Stimulated activated CD4-positive, alpha-beta T cell treated with anti-CD3 and anti-CD28 coated beads, Interleukin-1b, Interleukin-23, amount 100 ng/mL, for 24 hours (primary cell): Measurements from ENCODE around the gene DDI2.
"Not testable (repeated sequence)": the region's sequence is repeated elsewhere in the genome, so short reads cannot be mapped to it uniquely, and the experiment has no call there.

ENCODE experiments used
- DNase-seq, 4 experiments: peaks; one replicate each; pipeline ENCODE4 v3.0.0-alpha.2; 2020; ENCODE audit warnings: low read depth in 4 of 4, low spot score in 1 of 4

DDI2 gene

DNA sequence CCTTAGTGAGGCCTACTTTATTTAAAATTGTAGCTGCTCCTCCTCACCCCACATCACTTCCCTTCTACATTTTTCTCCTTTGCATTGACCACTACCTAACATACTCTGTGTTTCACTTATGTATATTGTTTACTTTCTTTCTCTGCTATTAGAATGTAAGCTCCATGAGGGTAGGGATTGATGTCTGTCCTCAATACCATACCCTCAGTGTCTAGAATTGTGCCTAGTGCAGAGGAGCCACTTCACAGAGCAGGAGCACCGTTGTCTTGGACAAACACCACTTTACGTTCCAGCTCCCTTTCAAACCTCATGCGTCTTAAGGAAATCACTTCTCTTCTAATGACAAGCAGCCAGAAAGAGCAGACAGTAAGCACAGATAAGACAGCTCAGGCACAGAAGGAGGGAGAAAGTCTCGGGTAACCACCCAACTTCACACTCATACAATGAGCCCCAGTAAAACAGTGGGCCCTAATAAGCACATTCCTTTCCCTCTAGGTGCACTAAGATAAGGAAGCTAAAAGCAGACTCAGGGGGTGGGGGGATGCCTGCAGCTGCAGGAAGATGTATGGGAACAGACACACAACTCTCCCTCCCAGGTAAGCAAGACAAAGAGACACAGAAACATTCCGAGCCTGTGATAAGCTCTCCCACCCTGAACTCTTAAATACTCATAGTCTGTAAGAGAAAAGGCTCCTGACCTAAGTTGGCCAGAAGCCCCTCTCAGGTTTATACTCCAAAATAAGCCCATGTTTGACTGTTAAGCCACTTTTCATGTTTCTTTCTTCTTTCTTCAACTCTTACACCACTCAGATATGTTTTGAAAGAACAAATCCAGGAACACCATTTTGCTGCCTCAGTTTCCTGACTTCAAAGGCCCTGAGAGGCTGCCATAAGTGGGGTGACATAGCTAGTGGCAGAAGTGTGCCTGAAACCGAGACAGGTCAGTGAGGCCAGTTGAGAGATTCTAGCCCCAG, 59.7 kb downstream of the DDI2 start:
- no peak for DNase-seq

DNA sequence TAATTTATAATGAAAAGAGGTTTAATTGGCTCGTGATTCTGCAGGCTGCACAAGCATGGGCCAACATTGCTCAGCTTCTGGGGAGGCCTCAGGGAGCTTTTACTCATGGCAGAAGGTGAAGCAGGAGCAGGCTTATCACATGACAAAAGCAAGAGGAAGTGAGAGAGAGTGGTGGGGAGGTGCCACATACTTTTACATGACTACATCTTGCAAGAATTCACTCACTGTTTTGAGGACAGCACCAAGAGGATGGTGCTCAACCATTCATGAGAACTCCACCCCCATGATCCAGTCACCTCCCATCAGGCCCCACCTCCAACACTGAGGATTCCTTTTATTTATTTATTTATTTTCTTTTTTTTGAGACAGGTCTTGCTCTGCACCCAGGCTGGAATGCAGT, 61.3 kb downstream of the DDI2 start:
- no peak for DNase-seq

DNA sequence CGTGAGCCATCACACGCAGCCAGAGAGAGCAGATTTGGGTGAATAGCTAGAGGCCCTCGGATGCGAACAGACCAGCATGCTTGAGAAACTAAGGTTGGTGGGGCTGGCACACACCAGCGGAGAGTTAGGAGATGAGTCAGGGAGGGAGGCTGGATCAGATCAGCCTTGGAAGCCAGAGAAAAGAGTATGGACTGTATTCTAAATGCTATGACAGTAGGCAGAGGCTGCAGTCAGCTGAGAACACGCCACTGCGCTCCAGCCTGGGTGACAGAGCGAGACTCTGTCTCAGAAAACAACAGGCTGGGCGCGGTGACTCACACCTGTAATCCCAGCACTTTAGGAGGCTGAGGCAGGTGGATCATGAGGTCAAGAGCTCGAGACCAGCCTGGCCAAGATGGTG, 62.9 kb downstream of the DDI2 start:
- DNase-seq = no peak

DNA sequence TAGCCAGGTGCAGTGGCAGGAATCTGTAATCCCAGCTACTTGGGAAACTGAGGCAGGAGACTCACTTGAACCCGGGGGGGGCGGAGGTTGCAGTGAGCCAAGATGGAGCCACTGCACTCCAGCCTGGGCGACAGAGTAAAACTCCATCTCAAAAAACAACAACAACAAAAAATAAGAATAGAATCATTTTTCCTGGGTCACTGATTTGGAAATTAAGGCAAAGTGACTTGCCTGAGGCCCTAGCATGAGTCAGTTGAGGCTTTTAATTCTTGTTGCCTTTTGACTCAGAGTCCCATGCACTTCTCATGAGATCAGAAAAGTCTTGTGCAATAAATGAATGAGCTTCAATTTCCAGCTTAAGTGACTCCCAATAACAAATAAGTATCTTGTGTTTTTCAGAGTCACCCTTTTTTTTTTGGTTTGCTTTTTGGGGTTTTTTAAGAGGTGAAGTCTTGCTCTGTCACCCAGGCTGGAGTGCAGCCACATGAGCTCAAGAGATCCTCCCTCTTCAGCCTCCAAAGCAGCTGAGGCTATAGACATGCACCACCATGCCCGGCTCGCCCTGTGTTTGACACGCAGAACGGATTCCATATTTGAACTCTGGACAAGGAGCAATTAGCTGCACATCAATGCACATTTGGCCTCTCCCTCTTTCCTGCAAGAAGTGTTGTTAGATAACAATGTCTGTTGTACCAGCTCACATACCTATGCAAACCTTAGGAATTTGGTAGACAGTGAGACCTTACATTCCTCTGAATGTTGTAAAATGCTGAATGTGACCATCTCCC, 63.5 kb downstream of the DDI2 start:
- DNase-seq = no peak

DNA sequence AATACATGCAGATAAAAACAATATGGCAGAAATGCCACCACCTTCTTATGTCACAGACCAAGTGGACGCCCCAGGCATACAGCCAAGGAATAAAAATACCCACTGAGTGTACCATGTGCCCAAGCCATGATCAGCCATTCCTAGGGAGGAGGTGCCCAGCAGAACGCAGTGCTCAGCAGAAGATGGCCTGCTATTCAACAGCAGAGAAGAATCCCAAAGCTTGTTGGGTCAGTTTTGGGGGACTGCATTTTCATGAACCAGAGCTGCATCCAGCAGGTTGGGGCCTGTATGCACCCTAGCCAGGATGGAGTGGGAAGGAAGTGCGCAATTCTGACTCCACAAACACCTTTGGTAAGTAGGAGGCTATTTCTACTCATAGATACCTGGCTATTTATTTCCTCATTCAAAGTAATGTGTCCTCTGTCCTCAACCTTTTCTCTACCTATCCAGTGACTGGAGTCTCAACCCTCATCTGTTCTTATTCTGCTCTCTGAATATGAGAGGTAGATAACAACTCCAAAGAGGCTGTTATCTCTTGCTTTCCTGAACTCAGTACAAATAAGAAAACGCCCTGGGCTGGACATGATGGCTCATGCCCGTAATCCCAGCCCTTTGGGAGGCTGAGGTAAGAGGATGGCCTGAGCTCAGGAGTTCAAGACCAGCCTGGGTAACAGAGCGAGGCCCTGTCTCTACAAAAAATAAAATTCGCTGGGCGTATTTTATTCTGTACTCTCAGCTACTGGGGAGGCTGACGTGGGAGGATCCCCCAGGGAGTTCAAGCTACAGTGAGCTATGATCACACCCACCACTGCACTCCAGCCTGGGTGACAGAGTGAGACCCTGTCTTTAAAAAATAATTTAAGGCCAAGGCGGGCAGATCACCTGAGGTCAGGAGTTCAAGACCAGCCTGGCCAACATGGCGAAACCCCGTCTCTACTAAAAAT, 64.4 kb downstream of the DDI2 start:
- DNase-seq = no peak

DNA sequence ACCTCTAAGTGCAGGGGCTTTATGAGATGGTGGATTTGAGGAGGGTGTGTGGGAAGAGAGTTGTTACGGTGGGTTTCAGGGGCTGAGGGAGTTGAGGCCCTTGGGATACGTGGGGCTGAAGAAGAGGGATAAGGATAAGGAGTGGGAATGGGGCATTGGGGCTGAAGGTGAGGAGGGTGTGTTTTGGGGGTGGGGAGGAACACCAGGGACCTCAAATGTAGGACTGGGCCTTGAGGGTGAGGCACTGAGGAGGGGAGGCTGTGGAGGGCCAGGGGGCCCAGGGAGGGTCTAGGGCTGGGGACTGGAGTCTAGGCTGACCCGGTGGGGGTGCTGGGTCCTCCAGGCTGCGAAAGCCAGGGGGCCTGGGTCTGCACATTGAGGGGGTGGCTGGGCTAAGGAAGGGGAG, 65.7 kb downstream of the DDI2 start:
- DNase-seq = no peak

DNA sequence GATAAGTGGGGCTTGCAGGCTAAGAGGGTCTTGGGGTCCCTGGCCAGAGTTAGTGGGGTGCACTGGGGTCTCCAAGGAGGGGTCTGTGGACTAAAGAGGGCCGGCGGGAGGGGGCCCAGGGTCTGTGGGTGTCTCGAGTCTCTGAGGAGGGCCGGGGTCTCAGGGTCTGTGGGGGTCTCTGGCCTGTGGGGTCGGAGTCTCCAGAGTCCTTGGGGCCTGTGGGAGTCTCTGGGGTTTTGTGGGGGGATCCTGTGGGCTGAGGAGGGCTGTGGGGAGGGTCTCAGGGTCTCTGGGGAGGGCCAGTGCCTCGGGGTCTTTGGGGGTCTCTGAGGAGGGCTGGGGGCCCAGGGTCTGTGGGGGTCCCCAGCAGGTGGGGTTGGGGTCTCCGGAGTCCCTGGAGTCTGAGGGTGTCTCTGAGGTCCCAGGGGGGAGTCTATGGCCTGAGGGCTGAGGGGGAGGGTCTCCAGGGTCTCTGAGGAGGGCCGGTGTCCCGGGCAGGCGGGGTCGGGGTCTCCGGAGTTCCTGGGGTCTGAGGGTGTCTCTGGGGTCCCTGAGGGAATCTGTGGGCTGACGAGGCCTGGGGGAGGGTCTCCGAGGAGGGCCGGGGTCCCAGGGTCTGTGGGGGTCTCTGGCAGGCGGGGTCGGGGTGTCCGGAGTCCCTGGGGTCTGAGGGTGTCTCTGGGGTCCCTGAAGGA, 66.2 kb downstream of the DDI2 start:
- no peak for DNase-seq

DNA sequence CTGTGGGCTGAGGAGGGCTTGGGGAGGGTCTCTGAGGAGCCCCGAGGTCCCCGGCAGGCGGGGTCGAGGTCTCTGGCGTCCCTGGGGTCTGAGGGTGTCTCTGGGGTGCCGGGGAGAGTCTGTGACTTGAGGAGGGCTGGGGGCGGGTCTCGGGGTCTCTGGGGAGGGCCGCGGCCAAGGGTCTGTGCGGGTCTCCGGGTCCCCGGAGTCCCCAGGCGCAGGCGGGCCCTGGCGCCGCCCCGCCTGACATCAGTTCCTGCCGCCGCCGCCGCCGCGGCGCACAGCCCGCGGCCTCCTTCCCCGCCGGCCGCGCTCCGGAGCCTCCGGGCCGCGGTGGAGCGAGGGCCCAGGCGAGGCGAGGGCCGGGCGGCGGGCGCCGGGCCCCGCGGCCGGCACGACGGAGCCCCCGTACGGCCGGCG, 66.8 kb downstream of the DDI2 start, which contains the start of gene PLEKHM2:
PLEKHM2 (plus strand) TSS at position 279 of the 420 bp plus-strand sequence. CDS start 239 bp downstream, outside the sequence.
- peak in 1 of 4 experiments; percentile 19 for DNase-seq

DNA sequence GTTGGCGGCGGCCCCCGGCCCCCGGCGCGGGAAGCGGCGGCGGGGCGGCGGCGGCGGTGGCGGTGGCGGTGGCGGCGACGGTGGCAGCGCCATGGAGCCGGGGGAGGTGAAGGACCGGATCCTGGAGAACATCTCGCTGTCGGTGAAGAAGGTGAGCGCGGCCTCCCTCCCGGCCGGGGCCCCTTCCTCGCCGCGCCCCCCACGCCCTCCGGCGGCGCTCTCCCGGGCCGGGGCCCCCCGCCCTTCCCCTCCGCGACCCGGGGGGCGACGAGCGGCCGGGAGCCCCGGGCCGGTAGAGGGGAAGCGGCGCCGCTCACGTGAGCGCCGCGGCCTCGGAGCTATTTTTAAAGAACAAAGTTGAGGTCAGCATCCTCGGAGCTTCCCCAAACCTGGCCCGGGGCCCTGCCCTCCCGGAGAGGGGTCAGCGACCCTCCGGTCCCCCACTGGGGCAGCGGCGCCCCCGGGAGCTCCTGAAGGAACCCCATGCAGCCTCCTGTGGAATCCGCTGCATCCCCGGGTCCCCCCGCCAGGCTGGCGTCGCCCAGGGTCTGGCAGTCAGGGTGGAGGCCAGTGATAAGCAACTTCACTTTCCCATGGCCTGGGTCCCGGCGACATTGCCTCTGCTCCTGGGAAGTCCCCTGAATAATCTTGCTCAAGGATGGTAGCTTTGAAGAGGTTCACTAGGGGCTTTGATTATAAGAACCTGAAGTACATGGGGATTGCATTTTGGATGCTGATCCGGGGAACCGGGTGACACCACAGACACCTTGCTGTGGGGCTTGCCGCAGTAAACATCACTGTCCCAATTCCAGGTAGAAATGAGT, 67.4 kb downstream of the DDI2 start:
- peak in 2 of 4 experiments; percentile 6 to 25 for DNase-seq

DNA sequence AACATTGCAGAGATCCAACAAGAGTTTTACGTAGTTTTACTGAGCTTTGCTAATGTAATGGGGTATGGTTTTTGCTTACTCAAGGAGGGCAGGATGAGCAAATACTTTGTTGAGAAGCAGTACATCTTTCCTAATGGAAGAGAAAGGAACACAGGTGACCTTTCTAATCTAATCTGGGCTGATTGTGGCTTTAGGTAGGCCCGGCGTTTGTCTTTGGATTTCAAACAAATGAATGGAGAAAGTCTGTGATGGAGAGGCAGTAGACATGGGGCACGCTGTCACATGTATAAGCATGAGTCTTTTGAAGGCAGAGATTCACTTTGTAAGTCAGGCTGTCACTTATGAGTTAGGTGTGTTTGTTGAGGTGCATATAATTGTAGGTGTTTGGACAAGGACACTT, 68.6 kb downstream of the DDI2 start:
- DNase-seq = no peak

DNA sequence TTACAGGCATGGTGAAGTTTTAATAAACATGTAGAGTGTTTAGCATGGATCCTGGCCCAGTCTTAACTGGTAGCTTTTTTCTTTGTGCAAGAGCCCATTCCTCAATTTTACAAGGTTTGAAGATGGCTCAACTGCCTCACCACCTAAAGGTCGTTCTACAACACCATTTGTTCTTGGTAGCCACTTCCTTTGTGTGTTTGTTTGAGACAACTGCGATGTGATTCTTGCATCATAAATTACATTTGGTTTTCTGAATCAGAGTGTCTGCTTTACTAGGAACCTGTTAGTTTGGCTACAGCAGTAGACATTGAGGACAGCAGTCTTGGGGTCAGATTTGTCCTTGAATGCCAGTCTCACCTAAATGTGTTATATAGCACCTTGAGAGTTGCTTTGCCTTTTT, 70.2 kb downstream of the DDI2 start:
- DNase-seq = no peak

DNA sequence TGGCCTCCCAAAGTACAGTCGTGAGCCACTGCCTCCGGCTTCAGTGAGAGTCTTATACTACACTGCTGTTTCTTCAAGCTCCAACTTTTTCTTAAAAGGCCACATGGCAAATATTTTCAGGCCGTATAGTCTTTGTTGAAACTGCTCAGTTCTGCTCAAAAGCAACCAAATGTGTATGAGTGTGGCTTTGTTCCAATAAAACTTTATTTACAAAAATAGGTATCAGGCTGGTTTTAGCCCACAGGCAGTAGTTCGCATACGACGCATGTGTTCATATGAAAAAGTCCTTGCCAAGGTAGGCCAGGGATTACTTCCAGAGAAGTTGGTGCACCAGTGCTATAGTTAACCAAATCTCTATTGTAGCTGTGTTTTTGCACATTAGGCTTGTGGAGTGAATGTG, 73.1 kb downstream of the DDI2 start:
- DNase-seq = no peak

DNA sequence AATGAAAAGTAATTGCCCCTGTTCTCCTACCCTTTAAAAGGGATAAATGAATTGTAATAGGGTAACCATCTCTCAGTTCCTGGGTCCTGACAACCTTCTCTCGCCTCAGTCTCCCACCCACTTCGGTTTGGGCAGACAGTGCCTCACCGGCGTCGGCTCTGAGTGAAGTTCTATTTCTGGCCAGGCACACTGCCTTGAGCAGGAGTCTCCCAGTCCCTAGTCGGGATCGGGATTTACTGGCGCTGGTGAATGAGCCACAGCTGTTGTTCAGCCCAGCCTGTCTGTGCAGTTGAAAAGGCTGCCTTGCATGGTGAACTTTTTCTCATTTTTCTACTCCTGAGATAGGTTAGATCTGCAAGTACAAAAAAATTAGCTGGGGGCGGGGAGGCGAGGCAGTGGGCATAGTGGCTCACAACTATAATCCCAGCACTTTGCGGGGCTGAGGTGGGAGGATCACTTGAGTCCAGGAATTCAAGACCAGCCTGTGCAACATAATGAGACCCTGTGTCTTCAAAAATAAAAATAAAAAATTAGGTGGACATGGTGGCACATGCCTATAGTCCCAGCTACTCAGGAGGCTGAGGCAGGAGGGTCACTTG, 74.3 kb downstream of the DDI2 start:
- no peak for DNase-seq

DNA sequence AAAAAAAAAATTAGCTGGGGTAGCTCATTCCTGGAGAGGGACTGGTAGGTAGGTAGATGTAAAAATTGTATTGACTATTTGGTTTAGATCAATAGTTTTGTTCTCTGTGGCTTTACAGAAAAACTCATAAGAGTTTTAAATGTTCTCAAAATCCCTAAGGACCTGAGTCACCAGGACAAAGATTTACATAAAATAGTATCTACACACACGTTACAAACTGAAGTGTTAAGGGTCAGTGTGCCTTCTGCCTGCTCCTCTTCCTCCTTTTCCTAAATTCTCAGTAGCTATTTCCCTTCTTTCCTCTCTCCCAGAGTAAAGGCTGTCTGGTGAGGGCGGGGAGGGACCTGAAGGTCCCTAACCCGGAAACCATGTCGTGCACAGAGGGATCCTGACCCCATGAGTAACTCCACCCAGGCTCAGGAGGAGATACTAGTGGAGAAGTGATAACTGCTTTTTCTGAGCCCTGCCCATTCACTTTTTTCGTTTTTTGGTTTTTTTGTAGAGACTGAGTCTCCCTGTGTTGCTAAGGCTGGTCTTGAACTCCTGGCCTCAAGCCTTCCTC, 74.9 kb downstream of the DDI2 start:
- DNase-seq = no peak

DNA sequence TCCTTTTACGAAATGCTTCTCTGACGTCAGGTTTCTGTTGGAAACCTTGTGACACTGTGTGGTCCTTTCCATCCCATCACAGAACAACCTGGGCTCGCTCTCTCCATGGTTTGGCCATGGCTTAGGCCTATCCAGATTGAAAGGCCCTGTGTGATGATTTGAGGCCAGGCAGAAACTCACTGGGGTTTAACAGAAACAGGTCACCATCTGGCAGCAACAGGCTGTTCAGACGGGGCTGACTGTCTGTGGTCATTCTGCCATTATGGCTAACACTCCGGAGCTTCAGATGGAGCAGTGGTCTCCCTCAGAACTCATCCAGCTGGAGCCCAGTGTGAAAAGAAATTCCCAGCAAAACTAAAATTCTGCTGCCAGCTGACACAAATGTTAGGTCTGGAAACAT, 76.1 kb downstream of the DDI2 start:
- DNase-seq = no peak

DNA sequence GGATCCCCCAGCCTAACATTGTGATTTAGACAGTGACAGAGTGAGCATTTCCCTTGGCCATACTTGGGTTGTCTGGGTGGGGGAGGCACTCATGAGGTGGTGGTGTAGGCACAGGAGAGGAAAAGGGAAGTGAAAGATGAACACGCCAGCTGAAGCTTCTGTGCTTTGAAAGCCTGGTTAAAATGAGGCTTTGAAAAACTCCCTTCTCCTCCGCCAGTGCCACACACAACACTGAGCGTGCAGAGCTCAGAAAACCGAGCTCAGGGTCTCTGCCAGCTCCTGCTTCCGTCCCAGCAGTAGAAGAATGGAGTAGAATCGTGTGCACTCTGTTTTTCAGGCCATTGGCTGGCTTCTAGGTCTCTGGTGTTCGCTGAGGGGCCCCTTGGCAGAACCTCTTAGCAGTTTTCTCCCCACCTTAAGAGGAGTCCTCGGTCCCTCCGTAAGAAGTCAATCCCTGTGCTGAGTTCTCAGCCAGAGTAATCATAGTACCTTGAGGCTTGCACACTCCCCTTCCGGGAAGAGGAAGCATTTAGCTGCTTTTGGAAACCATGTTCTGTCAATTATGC, 79.8 kb downstream of the DDI2 start:
- DNase-seq = no peak

DNA sequence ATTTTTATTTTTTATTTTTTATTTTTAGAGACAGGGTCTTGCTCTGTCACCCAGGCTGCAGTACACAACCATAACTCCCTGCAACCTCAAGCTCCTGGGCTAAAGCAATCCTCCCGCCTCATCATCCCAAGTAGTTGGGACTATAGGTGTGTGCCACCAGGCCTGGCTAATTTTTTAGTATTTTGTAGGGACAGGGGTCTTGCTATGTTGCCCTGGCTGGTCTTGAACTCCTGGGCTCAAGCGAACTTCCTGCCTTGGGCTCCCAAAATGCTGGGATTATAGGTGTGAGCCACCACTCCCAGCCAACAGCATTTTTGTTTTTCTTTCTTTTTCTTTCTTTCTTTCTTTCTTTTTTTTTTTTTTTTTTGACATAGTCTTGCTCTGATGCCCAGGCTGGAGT, 80.9 kb downstream of the DDI2 start:
- DNase-seq = no peak

DNA sequence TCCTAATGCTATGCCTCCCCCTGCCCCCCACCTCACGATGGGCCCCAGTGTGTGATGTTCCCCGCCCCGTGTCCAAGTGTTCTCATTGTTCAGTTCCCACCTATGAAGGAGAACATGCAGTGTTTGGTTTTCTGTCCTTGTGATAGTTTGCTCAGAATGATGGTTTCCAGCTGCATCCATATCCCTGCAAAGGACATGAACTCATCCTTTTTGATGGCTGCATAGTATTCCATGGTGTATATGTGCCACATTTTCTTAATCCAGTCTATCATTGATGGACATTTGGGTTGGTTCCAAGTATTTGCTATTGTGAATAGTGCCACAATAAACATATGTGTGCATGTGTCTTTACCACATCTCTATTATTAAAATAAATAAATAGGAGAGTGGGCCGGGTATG, 82.1 kb downstream of the DDI2 start:
- DNase-seq = not testable (repeated sequence)
